DMS53 treated with DMSO at 0.1 percent for 48 hours (cell line): ENCODE data around the gene NTRK3.

Experiments
- DNase-seq: peaks from one replicate; lab custom pipeline; 2025; ENCODE audit not compliant: unreplicated experiment; lab: John Stamatoyannopoulos, UW

Gene NTRK3

GRCh38 chr15:87902772-87903426 lies 353.6 kb downstream of the NTRK3 start:
- no peak for DNase-seq

GRCh38 chr15:87901926-87902690 lies 354.4 kb downstream of the NTRK3 start:
- no peak for DNase-seq

GRCh38 chr15:87901008-87901407 lies 355.5 kb downstream of the NTRK3 start:
- no peak for DNase-seq

GRCh38 chr15:87896936-87897335 lies 359.6 kb downstream of the NTRK3 start:
- DNase-seq: no peak

- no peak for DNase-seq
These were observed 369.4 kb downstream of the NTRK3 start for GRCh38 chr15:87887177-87887576.

GRCh38 chr15:87881026-87881425 lies 375.5 kb downstream of the NTRK3 start:
- no peak for DNase-seq

- DNase-seq: no peak
These were observed 378.6 kb downstream of the NTRK3 start for GRCh38 chr15:87877822-87878542.

- no peak for DNase-seq
These were observed 379.3 kb downstream of the NTRK3 start for GRCh38 chr15:87877114-87877810.

- DNase-seq: no peak
These were observed 381.4 kb downstream of the NTRK3 start for GRCh38 chr15:87874896-87875711.

GRCh38 chr15:87873516-87873915 lies 383.0 kb downstream of the NTRK3 start:
- no peak for DNase-seq

GRCh38 chr15:87871731-87872320 lies 384.7 kb downstream of the NTRK3 start:
- no peak for DNase-seq

- no peak for DNase-seq
These were observed 385.3 kb downstream of the NTRK3 start for GRCh38 chr15:87871258-87871681.

- DNase-seq: no peak
These were observed 389.6 kb downstream of the NTRK3 start for GRCh38 chr15:87866961-87867360.

- no peak for DNase-seq
These were observed 393.4 kb downstream of the NTRK3 start for GRCh38 chr15:87863152-87863551.

- no peak for DNase-seq
These were observed 395.8 kb downstream of the NTRK3 start for GRCh38 chr15:87860743-87861142.

GRCh38 chr15:87858651-87859050 lies 397.9 kb downstream of the NTRK3 start:
- no peak for DNase-seq

- no peak for DNase-seq
These were observed 405.0 kb downstream of the NTRK3 start for GRCh38 chr15:87851497-87851896.

GRCh38 chr15:87850916-87851315 lies 405.6 kb downstream of the NTRK3 start:
- DNase-seq: no peak

GRCh38 chr15:87849181-87849580 lies 407.4 kb downstream of the NTRK3 start:
- no peak for DNase-seq

- DNase-seq: no peak
These were observed 408.5 kb downstream of the NTRK3 start for GRCh38 chr15:87848012-87848411.
